NCI-H226 (cell line): ENCODE data around the gene B3GAT1.

Experiments
- DNase-seq: peaks from one replicate; pipeline ENCODE4 v3.0.0-alpha.2; 2015

The B3GAT1 gene

GRCh38 chr11:134440851-134441250 is 28.8 kb upstream of the B3GAT1 start:
- DNase-seq, result no peak

- DNase-seq, result no peak
These were observed 26.8 kb upstream of the B3GAT1 start for GRCh38 chr11:134438542-134439537.

- DNase-seq, result no peak
These were observed 25.8 kb upstream of the B3GAT1 start for GRCh38 chr11:134437821-134438220.

- DNase-seq, result no peak
These were observed 24.7 kb upstream of the B3GAT1 start for GRCh38 chr11:134436781-134437180.

- DNase-seq, result no peak
These were observed 21.8 kb upstream of the B3GAT1 start for GRCh38 chr11:134433806-134434205.

GRCh38 chr11:134433251-134433650 is 21.2 kb upstream of the B3GAT1 start:
- DNase-seq, result no peak

GRCh38 chr11:134432776-134433175 is 20.7 kb upstream of the B3GAT1 start:
- no peak for DNase-seq

GRCh38 chr11:134429106-134429505 is 17.1 kb upstream of the B3GAT1 start:
- no peak for DNase-seq

GRCh38 chr11:134425816-134426536 is 13.9 kb upstream of the B3GAT1 start:
- DNase-seq, result no peak

- no peak for DNase-seq
These were observed 13.4 kb upstream of the B3GAT1 start for GRCh38 chr11:134425413-134425812.

GRCh38 chr11:134423106-134423505 is 11.1 kb upstream of the B3GAT1 start:
- no peak for DNase-seq

GRCh38 chr11:134417871-134418840 is 6.1 kb upstream of the B3GAT1 start:
- no peak for DNase-seq

- no peak for DNase-seq
These were observed 4.7 kb upstream of the B3GAT1 start for GRCh38 chr11:134416726-134417125.

- no peak for DNase-seq
These were observed 3.0 kb upstream of the B3GAT1 start for GRCh38 chr11:134414766-134415765.

- DNase-seq, result no peak
These were observed 2.0 kb upstream of the B3GAT1 start for GRCh38 chr11:134413826-134414731.

GRCh38 chr11:134413043-134413825 is 1.2 kb upstream of the B3GAT1 start:
- no peak for DNase-seq

- DNase-seq, result no peak
These were observed 1.3 kb downstream of the B3GAT1 start for GRCh38 chr11:134410766-134411165.

- DNase-seq, result no peak
These were observed 2.3 kb downstream of the B3GAT1 start for GRCh38 chr11:134409552-134410429.
